ENCODE measurements around the gene LRRC73.

DNA sequence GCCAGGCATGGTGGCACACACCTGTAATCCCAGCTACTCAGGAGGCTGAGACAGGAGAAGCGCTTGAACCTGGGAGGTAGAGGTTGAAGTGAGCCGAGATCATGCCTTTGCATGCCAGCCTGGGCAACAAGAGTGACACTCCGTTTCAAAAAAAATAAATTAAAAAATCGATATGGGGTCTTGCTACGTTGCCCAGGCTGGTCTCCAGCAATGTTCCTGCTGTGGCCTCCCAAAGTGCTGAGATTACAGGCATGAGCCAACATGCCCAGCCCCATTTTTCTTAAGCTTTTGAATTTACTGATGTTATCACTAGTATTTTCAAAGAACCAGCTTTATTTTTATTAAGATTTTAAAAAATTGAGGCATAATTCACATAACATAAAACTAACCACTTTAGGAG lies 30.4 kb upstream of the LRRC73 start:
- TF ChIP-seq, protein P1, sequence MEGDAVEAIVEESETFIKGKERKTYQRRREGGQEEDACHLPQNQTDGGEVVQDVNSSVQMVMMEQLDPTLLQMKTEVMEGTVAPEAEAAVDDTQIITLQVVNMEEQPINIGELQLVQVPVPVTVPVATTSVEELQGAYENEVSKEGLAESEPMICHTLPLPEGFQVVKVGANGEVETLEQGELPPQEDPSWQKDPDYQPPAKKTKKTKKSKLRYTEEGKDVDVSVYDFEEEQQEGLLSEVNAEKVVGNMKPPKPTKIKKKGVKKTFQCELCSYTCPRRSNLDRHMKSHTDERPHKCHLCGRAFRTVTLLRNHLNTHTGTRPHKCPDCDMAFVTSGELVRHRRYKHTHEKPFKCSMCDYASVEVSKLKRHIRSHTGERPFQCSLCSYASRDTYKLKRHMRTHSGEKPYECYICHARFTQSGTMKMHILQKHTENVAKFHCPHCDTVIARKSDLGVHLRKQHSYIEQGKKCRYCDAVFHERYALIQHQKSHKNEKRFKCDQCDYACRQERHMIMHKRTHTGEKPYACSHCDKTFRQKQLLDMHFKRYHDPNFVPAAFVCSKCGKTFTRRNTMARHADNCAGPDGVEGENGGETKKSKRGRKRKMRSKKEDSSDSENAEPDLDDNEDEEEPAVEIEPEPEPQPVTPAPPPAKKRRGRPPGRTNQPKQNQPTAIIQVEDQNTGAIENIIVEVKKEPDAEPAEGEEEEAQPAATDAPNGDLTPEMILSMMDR (conservative IDR thresholded peaks at IDR 0.05; ENCODE audit: low read depth, low read length) = no peak
- TF ChIP-seq EZH2 (IDR thresholded peaks at IDR 0.05; ENCODE audit: borderline replicate concordance, low read depth, low read length, poor library complexity, severe bottlenecking) = no peak

All from A673 (cell line).